ENCODE data around the gene FANCM.
"Not testable (repeated sequence)": the region's sequence is repeated elsewhere in the genome, so short reads cannot be mapped to it uniquely, and the experiment has no call there.

The FANCM gene

GRCh38 chr14:45135156-45135555 is 574 bp upstream of the FANCM start:
- DNase-seq: no peak
- in situ Hi-C loops (cut with MboI; ENCODE audit: low pct_unique_long_range_greater_than_20kb, low sequenced_read_pairs): no loop called here

GRCh38 chr14:45136399-45136798 is 669 bp downstream of the FANCM start:
- in situ Hi-C loops (cut with MboI; ENCODE audit: low pct_unique_long_range_greater_than_20kb, low sequenced_read_pairs): no loop called here
- DNase-seq: no peak

- no peak for DNase-seq
- in situ Hi-C loops (cut with MboI; ENCODE audit: low pct_unique_long_range_greater_than_20kb, low sequenced_read_pairs): no loop called here
These were observed 5.0 kb downstream of the FANCM start for GRCh38 chr14:45140661-45141187.

- in situ Hi-C loops (cut with MboI; ENCODE audit: low pct_unique_long_range_greater_than_20kb, low sequenced_read_pairs): not testable (repeated sequence)
- DNase-seq: peak; percentile 64
These were observed 6.4 kb downstream of the FANCM start for GRCh38 chr14:45142083-45142482.

- in situ Hi-C loops (cut with MboI; ENCODE audit: low pct_unique_long_range_greater_than_20kb, low sequenced_read_pairs): no loop called here
- DNase-seq: no peak
These were observed 8.9 kb downstream of the FANCM start for GRCh38 chr14:45144658-45145057.

GRCh38 chr14:45145214-45145613 is 9.5 kb downstream of the FANCM start:
- no peak for DNase-seq
- in situ Hi-C loops (cut with MboI; ENCODE audit: low pct_unique_long_range_greater_than_20kb, low sequenced_read_pairs): no loop called here

- DNase-seq: no peak
- in situ Hi-C loops (cut with MboI; ENCODE audit: low pct_unique_long_range_greater_than_20kb, low sequenced_read_pairs): no loop called here
These were observed 13.9 kb downstream of the FANCM start for GRCh38 chr14:45149602-45150001.

- in situ Hi-C loops (cut with MboI; ENCODE audit: low pct_unique_long_range_greater_than_20kb, low sequenced_read_pairs): no loop called here
- no peak for DNase-seq
These were observed 14.7 kb downstream of the FANCM start for GRCh38 chr14:45150386-45150890.

- no peak for DNase-seq
- in situ Hi-C loops (cut with MboI; ENCODE audit: low pct_unique_long_range_greater_than_20kb, low sequenced_read_pairs): no loop called here
These were observed 20.3 kb downstream of the FANCM start for GRCh38 chr14:45156067-45156466.

GRCh38 chr14:45169906-45170305 is 34.2 kb downstream of the FANCM start:
- in situ Hi-C loops (cut with MboI; ENCODE audit: low pct_unique_long_range_greater_than_20kb, low sequenced_read_pairs): no loop called here
- DNase-seq: no peak

GRCh38 chr14:45177076-45177475 is 41.3 kb downstream of the FANCM start:
- DNase-seq: no peak
- in situ Hi-C loops (cut with MboI; ENCODE audit: low pct_unique_long_range_greater_than_20kb, low sequenced_read_pairs): no loop called here

- in situ Hi-C loops (cut with MboI; ENCODE audit: low pct_unique_long_range_greater_than_20kb, low sequenced_read_pairs): no loop called here
- no peak for DNase-seq
These were observed 45.6 kb downstream of the FANCM start for GRCh38 chr14:45181329-45181728.

GRCh38 chr14:45181806-45182205 is 46.1 kb downstream of the FANCM start:
- in situ Hi-C loops (cut with MboI; ENCODE audit: low pct_unique_long_range_greater_than_20kb, low sequenced_read_pairs): no loop called here
- DNase-seq: no peak

GRCh38 chr14:45185100-45185814 is 49.5 kb downstream of the FANCM start:
- DNase-seq: no peak
- in situ Hi-C loops (cut with MboI; ENCODE audit: low pct_unique_long_range_greater_than_20kb, low sequenced_read_pairs): no loop called here

- in situ Hi-C loops (cut with MboI; ENCODE audit: low pct_unique_long_range_greater_than_20kb, low sequenced_read_pairs): no loop called here
- no peak for DNase-seq
These were observed 59.2 kb downstream of the FANCM start for GRCh38 chr14:45194964-45195363.

- DNase-seq: no peak
- in situ Hi-C loops (cut with MboI; ENCODE audit: low pct_unique_long_range_greater_than_20kb, low sequenced_read_pairs): no loop called here
These were observed 62.8 kb downstream of the FANCM start for GRCh38 chr14:45198551-45198950.

- DNase-seq: no peak
These were observed 63.5 kb downstream of the FANCM start for GRCh38 chr14:45199230-45199629.

GRCh38 chr14:45201905-45202304 is 66.2 kb downstream of the FANCM start:
- in situ Hi-C loops (cut with MboI; ENCODE audit: low pct_unique_long_range_greater_than_20kb, low sequenced_read_pairs): no loop called here
- peak; percentile 60 for DNase-seq

More at GRCh38 chr14:45199230-45199629, 63.5 kb downstream of the FANCM start:
- in situ Hi-C loops (cut with MboI; ENCODE audit: low pct_unique_long_range_greater_than_20kb, low sequenced_read_pairs): no loop called here

GRCh38 chr14:45204241-45204640 is 68.5 kb downstream of the FANCM start:
- no peak for DNase-seq
- in situ Hi-C loops (cut with MboI; ENCODE audit: low pct_unique_long_range_greater_than_20kb, low sequenced_read_pairs): no loop called here

GRCh38 chr14:45210159-45210558 is 74.4 kb downstream of the FANCM start:
- in situ Hi-C loops (cut with MboI; ENCODE audit: low pct_unique_long_range_greater_than_20kb, low sequenced_read_pairs): no loop called here
- DNase-seq: no peak

GRCh38 chr14:45211295-45211694 is 75.6 kb downstream of the FANCM start:
- in situ Hi-C loops (cut with MboI; ENCODE audit: low pct_unique_long_range_greater_than_20kb, low sequenced_read_pairs): no loop called here
- no peak for DNase-seq

All from KBM-7 (cell line).